Bronchial epithelial cell (primary cell): ENCODE data around the gene MGAT4B. TPM values are rescaled to one million over a fixed set of nuclear protein-coding genes. Genes with fewer than 3 reads are reported as not detected.

Experiments
- DNase-seq: peaks from one replicate; pipeline ENCODE4 v3.0.0-alpha.2; 2010; ENCODE audit warnings: low read depth
- FAIRE-seq: peaks from 2 replicates; lab custom pipeline; 2011; peaks lifted over from hg19 to GRCh38; lab: Jason Lieb, UNC
- H3K27me3 ChIP-seq: 2 replicates; pipeline ENCODE4 v1.5.1; 2011; ENCODE audit warnings: low read length; ENCODE audit not compliant: control insufficient read depth, insufficient read depth
- H3K36me3 ChIP-seq: 2 replicates; pipeline ENCODE4 v1.5.1; 2011; ENCODE audit warnings: low read length; ENCODE audit not compliant: control insufficient read depth, insufficient read depth
- H3K4me3 ChIP-seq: 2 replicates; pipeline ENCODE4 v1.5.1; 2011; ENCODE audit warnings: mild to moderate bottlenecking, low read depth, low read length, control low read depth
- total RNA-seq: library from RNA; depleted of rRNA; stranded (reverse); fragments of >200 nt; gene quantifications from 2 replicates; pipeline ENCODE4 v1.2.1, GENCODE V29; 2014
- TF ChIP-seq, protein P1 (sequence below): IDR thresholded peaks from 2 replicates; pipeline ENCODE4 v1.5.1; 2011; ENCODE audit warnings: mild to moderate bottlenecking, moderate library complexity, low read length, control low read depth, inconsistent platforms; ENCODE audit not compliant: insufficient read depth, severe bottlenecking

The MGAT4B gene
- total RNA-seq, 1 donor from 2014 or later = 151 TPM

DNA sequence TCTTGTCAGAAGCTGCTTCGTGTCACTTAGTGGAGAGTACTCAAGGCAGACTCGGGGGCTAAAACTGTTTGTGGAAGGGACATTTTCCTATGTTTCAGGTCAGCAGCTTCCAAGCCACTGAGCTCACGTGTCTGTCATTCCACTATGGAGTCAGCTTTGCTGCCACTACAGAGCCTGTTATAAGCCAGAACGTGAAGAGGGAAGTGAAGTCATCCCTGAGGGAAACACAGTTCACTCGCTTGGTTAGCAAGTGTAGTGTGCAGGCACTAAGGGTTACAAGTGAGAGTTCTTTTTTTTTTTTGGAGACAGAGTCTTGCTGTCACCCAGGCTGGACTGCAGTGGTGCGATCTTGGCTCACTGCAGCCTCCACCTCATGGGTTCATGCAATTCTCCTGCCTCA, 37.4 kb downstream of the MGAT4B start:
- DNase-seq (no peak), FAIRE-seq (no peak)
- TF ChIP-seq, protein P1, sequence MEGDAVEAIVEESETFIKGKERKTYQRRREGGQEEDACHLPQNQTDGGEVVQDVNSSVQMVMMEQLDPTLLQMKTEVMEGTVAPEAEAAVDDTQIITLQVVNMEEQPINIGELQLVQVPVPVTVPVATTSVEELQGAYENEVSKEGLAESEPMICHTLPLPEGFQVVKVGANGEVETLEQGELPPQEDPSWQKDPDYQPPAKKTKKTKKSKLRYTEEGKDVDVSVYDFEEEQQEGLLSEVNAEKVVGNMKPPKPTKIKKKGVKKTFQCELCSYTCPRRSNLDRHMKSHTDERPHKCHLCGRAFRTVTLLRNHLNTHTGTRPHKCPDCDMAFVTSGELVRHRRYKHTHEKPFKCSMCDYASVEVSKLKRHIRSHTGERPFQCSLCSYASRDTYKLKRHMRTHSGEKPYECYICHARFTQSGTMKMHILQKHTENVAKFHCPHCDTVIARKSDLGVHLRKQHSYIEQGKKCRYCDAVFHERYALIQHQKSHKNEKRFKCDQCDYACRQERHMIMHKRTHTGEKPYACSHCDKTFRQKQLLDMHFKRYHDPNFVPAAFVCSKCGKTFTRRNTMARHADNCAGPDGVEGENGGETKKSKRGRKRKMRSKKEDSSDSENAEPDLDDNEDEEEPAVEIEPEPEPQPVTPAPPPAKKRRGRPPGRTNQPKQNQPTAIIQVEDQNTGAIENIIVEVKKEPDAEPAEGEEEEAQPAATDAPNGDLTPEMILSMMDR = no peak
- Histone ChIP-seq H3K27me3 (no peaks in the 10 kb centered on the region), H3K4me3 (no peak overlapping the region), H3K36me3 (peaks cover 35% of the 10 kb centered on the region)

DNA sequence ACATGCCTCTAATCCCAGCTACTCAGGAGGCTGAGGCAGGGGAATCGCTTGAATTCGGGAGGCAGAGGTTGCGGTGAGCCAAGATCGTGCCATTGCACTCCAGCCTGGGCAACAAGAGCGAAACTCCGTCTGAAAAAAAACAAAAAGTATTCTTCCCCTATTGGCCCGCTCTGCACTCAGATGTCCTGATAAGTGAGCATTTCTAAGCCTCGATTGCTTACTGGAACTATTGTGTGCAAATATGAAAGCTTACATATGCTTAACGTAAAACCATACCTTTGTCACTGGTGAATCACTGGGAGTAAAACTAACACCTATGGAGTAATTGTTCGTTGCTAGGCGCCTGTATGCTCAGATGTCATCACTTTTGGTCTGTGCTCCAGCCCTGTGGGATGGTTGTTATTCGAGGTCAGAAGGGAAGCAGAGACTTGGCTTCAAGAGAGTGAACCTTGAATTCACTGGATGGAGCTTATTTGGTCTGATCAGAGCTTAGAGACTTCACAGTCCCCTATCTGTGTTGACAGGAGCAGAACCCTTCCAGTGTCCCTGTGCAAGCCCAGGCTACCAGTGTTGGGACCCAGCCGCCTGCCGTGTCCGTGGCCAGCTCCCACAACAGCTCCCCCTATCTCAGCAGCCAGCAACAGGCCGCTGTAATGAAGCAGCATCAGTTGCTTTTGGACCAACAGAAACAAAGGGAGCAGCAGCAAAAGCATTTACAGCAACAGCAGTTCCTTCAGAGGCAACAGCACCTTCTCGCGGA, 38.2 kb downstream of the MGAT4B start:
- Histone ChIP-seq H3K36me3 (peaks cover 29% of the 10 kb centered on the region), H3K4me3 (no peak overlapping the region), H3K27me3 (no peaks in the 10 kb centered on the region)
- DNase-seq (peak; percentile 38), FAIRE-seq (no peak)
- TF ChIP-seq, protein P1 = no peak

DNA sequence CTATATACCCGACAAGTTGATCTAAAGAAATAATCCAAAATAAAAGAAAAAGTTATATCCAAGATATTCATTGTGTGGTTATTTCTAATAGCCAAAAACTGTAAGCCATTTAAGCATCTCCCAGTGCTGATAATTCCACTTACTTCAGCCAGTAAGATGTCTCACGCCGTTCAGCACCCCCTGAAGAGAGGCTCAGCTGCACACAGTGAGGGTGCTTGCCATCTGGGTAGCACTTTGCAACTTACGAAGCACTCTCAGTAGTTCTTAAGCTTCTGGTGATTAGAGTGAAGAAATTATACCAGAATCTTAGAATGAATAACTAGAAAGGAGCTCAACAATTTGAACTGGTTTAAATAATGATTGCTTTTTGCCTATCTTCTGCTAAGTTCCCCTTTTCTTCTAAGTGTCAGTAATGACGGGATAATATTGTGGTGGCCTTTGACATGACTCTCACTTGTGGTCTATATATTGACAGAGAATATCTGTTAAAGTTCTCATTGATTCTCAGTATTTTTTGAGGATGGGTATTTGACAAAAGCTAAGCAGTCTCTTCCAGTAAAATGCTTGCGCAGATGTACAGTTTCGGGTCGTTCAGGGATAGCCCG, 39.1 kb downstream of the MGAT4B start:
- no peaks in the 10 kb centered on the region for H3K27me3 ChIP-seq
- H3K36me3 ChIP-seq = peaks cover 27% of the 10 kb centered on the region
- TF ChIP-seq, protein P1 = no peak
- no peak overlapping the region for H3K4me3 ChIP-seq
- DNase-seq (no peak), FAIRE-seq (no peak)

DNA sequence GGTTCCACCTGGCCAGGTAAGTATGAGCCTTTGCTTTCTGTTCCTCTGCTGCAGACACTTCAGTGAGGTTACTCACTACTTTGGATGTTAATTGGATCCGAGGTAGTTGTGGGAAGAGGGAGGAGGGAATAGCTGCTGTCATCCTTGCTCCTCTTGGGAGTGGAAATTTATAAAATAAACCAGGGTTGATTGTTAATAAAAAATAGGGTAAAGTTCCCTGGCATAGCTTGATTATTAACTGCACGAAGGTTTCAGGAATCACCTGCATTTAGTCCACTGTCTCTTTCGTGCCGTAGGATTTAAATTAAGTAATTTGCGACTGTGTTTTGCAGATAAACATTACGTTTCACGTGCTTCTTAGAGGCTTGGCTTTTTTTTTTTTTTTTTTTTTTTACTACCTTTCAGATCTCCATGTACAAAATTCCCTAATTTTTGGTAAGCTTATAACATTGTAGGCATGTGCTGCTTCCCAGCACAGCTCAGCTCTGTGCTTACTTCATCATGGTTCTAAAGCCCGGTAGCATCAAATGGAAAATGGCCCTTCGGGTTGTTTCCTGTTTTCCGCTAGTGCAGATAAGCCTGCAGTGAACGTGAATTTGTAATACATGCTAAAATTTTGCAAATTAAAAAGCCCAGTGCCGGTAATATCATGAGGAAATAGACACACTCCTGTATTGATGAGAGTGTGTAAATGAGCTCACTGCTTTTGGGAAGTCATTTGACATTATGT, 39.8 kb downstream of the MGAT4B start:
- peaks cover 23% of the 10 kb centered on the region for H3K36me3 ChIP-seq
- FAIRE-seq (no peak), DNase-seq (no peak)
- TF ChIP-seq, protein P1 = no peak
- H3K4me3 ChIP-seq = no peak overlapping the region
- H3K27me3 ChIP-seq = no peaks in the 10 kb centered on the region

GRCh38 chr5:179766021-179766725, 40.5 kb downstream of the MGAT4B start:
- Histone ChIP-seq H3K27me3 (no peaks in the 10 kb centered on the region), H3K36me3 (peaks cover 19% of the 10 kb centered on the region), H3K4me3 (no peak overlapping the region)
- DNase-seq (no peak), FAIRE-seq (no peak)
- TF ChIP-seq, protein P1 = no peak
